ENCODE results near the gene CYB5RL.

GRCh38 chr1:54234284-54234683 is 34.5 kb upstream of the CYB5RL start:
- TF ChIP-seq, protein P1, sequence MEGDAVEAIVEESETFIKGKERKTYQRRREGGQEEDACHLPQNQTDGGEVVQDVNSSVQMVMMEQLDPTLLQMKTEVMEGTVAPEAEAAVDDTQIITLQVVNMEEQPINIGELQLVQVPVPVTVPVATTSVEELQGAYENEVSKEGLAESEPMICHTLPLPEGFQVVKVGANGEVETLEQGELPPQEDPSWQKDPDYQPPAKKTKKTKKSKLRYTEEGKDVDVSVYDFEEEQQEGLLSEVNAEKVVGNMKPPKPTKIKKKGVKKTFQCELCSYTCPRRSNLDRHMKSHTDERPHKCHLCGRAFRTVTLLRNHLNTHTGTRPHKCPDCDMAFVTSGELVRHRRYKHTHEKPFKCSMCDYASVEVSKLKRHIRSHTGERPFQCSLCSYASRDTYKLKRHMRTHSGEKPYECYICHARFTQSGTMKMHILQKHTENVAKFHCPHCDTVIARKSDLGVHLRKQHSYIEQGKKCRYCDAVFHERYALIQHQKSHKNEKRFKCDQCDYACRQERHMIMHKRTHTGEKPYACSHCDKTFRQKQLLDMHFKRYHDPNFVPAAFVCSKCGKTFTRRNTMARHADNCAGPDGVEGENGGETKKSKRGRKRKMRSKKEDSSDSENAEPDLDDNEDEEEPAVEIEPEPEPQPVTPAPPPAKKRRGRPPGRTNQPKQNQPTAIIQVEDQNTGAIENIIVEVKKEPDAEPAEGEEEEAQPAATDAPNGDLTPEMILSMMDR (IDR thresholded peaks at IDR 0.05): no peak
- no peak for TF ChIP-seq POLR2A (IDR thresholded peaks at IDR 0.05)
